ENCODE measurements around the gene C16orf90.

- TF ChIP-seq CTCF (conservative IDR thresholded peaks at IDR 0.05; ENCODE audit: low read depth, low read length), result no peak
- no peak for TF ChIP-seq EZH2 (IDR thresholded peaks at IDR 0.05; ENCODE audit: low read length, unreplicated experiment)
Measured at GRCh38 chr16:3454631-3455147, 40.6 kb downstream of the C16orf90 start.

All from PC-3 (cell line).